AG04450 (cell line): ENCODE measurements around the gene MRPL14. TPM values are rescaled to one million over a fixed set of nuclear protein-coding genes. Genes with fewer than 3 reads are reported as not detected.

Source experiments
- CTCF ChIA-PET: fragments of 300-600, 350-600 bp; formaldehyde crosslinking; extraction: SDS; loops from one replicate; lab custom pipeline; 2022; ENCODE audit warnings: antibody characterized with exemption, inconsistent platforms; lab: Charles Lee
- POLR2A ChIA-PET: fragments of 350-600 bp; formaldehyde crosslinking; extraction: SDS; loops from one replicate; lab custom pipeline; 2021; ENCODE audit warnings: antibody characterized with exemption, inconsistent platforms; lab: Yijun Ruan, JAX
- DNase-seq: peaks from one replicate; pipeline ENCODE4 v3.0.0-alpha.2; 2011; ENCODE audit warnings: low read depth, low spot score
- H3K27ac ChIP-seq: one replicate; pipeline ENCODE4 v1.5.1; 2012; ENCODE audit warnings: low read depth, low read length, control low read depth
- H3K27me3 ChIP-seq: one replicate; pipeline ENCODE4 v1.6.0; 2012; ENCODE audit warnings: low read length; ENCODE audit not compliant: control insufficient read depth, insufficient read depth
- H3K4me3 ChIP-seq: 2 replicates; pipeline ENCODE4 v1.5.1; 2011; ENCODE audit warnings: mild to moderate bottlenecking, low read depth, low read length, control low read depth
- H3K9me3 ChIP-seq: 2 replicates; pipeline ENCODE4 v1.5.1; 2012; ENCODE audit warnings: low read length; ENCODE audit not compliant: control insufficient read depth, insufficient read depth
- CTCF ChIP-seq: IDR thresholded peaks from 2 replicates; pipeline ENCODE4 v1.5.1; 2011; ENCODE audit warnings: low read depth, low read length, control low read depth, inconsistent platforms
- polyA plus RNA-seq: library from polyadenylated mRNA; depleted of rRNA; stranded (reverse); fragments of >200 nt; gene quantifications from 2 replicates; pipeline ENCODE4 v1.2.3, GENCODE V29; 2011

MRPL14 gene
- polyA plus RNA-seq, 1 experiment, result 57.3 TPM

DNA sequence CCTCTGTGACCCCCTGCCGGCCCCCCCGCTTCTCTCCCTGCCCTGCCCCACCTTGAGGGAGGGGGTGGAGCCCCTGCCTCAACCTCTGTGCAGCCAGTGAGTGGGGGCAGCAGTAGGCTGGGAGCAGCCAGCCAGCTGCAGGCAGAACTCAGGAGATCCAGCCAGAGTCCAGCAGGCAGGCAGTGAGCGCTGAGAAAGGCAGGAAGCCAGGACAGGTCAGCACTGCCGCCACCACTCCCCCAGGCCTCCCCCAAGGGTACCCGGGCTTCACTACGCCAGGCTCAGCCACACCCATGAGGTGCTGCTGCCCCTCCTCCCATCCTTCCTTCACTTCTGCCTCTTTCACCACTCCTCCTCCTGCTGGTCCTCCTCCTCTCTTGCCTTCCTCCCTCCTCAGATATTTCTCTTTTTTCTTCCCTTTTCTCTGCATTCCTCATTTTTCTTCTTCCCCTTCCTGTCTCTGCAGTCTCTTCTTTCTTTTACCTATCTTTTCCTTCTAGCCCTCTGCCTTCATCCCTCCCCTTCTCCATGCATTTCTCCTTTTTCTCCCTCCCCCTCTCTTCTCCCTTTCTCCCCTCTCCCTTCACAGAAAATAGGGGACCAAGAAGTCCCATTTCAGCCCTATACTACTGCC, 11.6 kb upstream of the MRPL14 start:
- H3K4me3 ChIP-seq, result no peak overlapping the region
- ChIA-PET CTCF (no interaction called here), POLR2A (no interaction called here)
- DNase-seq, result no peak
- no peak overlapping the region for H3K27ac ChIP-seq
- TF ChIP-seq CTCF, result no peak
- H3K9me3 ChIP-seq, result no peaks in the 10 kb centered on the region
- no peaks in the 10 kb centered on the region for H3K27me3 ChIP-seq

DNA sequence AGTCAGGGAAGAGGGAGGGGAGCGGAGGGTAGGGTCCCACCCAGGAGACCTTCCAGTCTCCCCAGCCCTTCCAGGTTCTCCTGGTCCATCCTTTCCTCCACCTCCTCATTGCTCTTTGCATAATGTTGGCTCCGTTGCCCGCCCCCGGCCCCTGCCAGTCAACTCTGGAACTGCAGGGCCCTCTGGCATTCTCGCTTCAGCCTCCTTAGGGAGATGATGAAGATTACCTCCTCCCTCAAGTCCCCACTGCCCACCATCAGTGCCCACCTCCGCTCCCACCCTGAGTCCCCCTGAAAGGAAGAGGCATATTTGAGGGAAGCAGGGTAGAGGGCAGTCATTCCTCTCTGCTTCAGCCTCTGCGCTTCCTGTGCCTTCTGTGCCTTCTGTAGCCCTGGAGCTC, 8.6 kb upstream of the MRPL14 start:
- Histone ChIP-seq H3K9me3 (no peaks in the 10 kb centered on the region), H3K27ac (no peak overlapping the region), H3K4me3 (no peak overlapping the region), H3K27me3 (no peaks in the 10 kb centered on the region)
- peak; percentile 28; the same call in 1 of the 2 replicates for TF ChIP-seq CTCF
- ChIA-PET POLR2A (no interaction called here), CTCF (no interaction called here)
- no peak for DNase-seq

DNA sequence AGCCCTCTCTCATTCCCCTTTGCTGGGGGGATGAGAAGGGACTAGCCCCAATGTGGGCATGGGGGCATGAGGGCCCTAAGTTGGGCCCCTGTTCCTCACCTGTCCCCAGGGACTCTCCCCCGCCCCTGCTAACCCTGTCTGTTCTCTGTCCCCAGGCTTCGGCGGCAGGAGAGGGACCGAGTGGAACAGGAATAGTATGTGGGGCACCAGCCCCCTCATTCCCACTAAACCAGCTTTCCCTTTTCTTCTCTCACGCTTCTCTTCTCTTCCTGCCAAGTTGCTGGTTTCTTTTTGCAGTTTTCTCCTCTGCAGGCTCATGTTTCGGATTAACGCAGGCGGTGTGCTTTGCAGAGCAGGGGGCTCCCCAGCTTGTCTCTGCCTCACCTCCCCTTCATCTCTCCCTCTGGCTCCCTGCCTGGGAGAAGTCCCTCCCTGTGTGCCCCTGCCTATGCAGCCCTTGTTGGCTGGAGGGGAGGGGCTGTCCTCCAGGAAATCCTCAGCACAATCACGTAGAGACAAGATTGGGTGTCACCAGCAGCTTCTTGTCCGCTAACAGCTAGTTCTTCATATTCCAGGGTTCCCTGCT, 8.0 kb upstream of the MRPL14 start:
- TF ChIP-seq CTCF, result no peak
- no peak overlapping the region for H3K27ac ChIP-seq
- CTCF ChIA-PET, result no interaction called here
- H3K27me3 ChIP-seq, result no peaks in the 10 kb centered on the region
- POLR2A ChIA-PET, result no interaction called here
- H3K9me3 ChIP-seq, result no peaks in the 10 kb centered on the region
- DNase-seq, result no peak
- H3K4me3 ChIP-seq, result no peak overlapping the region

- H3K4me3 ChIP-seq, result no peak overlapping the region
- ChIA-PET POLR2A (interaction anchor here (0.6 to 1.2 kb wide), 2 partner anchors 113 to 191 kb away, joined by 3 to 5 read pairs; partner anchors contain the start of gene HSP90AB1), CTCF (interaction anchor here (2.7 kb wide), 1 partner anchor 37 kb away, joined by 6 read pairs; no protein-coding TSS in a partner anchor)
- no peak for DNase-seq
- no peaks in the 10 kb centered on the region for H3K27me3 ChIP-seq
- TF ChIP-seq CTCF, result no peak
- H3K9me3 ChIP-seq, result no peaks in the 10 kb centered on the region
- H3K27ac ChIP-seq, result no peak overlapping the region
These were observed 6.9 kb upstream of the MRPL14 start for GRCh38 chr6:44133981-44134711.
